HG02610 (cell line): ENCODE data around the gene PDSS2.
"Not testable (repeated sequence)": the region's sequence is repeated elsewhere in the genome, so short reads cannot be mapped to it uniquely, and the experiment has no call there.

ENCODE experiments used
- ATAC-seq: cut with Tn5 transposase; IDR thresholded peaks from one replicate; pipeline ENCODE4 v1.9.1; 2021; ENCODE audit warnings: mild to moderate bottlenecking, moderate library complexity; ENCODE audit not compliant: unreplicated experiment

Gene PDSS2

GRCh38 chr6:107364173-107364572, 95.2 kb downstream of the PDSS2 start:
- not testable (repeated sequence) for ATAC-seq

DNA sequence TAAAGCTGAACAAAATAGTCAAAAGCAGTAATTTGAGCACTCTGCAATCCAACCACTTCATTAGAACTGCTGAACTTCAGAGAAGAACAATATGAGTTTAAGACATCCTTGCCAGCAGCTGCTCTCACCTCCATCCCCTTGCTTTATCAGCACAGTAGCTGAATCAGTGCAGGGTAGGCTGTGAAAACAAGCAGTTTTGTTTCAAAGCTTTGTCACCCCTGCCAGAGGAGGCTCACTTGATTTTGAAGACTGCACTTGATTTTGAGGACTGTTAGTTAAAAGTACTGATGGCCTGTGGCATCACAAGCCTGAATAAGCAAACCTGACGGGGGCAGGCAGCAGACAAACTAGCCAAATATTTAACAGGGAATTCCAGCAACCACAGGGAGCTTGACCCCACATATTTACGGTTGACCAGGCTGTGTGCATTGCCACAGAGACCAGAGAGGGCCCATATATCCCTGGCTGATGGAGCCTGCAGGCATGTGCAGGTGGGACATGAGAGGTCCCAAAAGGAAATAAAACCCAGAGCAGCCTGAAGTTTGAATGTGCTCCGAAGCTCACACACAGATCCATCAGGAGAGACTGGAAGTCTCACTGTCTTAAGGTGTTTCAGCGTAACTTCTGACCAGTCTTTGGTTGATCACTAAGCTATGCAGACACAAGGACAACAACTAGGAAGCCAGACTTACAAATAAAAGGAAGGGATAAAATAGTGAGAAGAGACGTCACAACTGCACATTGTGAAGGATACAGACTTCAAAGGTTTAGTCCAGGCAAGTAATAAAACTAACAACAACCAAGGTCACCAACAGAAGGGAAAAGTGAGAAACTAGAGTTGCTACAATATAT, 97.4 kb downstream of the PDSS2 start:
- ATAC-seq: no peak

DNA sequence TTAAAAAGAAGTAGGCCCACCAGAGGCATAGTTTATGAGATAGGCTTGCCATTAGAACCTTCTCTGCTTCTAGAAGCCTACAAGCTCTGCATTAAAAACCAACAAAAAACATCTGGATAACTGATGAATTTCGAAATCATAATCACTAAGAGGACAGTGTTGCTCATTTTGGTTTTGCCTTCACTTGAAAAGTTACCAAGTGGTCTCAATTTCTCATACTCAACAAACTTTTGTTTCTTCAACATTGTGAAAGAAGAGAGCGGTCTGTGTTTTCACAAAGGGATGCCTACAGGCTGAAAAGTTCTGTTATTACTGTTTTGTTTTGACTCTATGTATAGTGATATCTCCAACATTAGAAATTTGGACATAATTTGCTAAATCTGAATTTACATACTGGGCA, 98.9 kb downstream of the PDSS2 start:
- ATAC-seq: no peak

DNA sequence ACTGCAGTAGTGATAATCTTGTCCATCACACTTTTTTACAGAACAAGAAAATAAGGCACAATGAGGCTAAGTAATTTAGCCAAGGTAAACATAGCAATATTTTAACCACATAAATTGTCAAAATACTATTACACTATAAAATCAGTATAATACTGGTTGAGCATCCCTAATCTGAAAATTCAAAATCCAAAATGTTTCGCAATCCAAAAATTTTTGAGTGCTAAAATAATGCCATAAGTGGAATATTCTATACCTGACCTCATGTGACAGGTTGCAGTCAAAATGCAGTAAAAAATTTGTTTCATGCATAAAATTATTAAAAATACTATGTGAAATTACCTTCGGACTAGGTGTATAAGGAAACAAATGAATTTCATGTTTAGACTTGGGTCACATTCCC, 101.5 kb downstream of the PDSS2 start:
- ATAC-seq: no peak

GRCh38 chr6:107357031-107357430, 102.3 kb downstream of the PDSS2 start:
- no peak for ATAC-seq

GRCh38 chr6:107355659-107356058, 103.7 kb downstream of the PDSS2 start:
- no peak for ATAC-seq

DNA sequence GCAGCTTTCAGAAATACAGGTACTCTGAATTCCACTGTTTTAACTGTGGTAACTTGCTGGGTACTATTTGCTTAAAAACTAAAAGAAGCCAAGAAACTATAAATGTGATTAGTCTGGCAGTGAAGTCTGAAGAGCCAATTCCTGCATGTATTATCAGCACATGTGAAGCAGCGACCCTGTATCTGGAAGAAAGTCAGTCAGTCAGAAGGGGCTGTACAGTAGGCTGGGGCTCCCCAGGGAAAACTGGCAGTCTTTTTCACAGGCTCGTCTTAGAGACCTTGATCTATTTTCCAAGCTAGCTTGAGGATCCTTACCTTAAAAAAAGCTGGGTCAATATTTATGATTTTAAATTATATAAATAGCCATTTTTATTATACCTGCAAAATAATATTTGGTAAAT, 104.9 kb downstream of the PDSS2 start:
- no peak for ATAC-seq

GRCh38 chr6:107353773-107354382, 105.5 kb downstream of the PDSS2 start:
- no peak for ATAC-seq

- ATAC-seq: no peak
These were observed 111.1 kb downstream of the PDSS2 start for GRCh38 chr6:107348224-107348623.

- ATAC-seq: no peak
These were observed 114.0 kb downstream of the PDSS2 start for GRCh38 chr6:107345393-107345792.

- no peak for ATAC-seq
These were observed 114.4 kb downstream of the PDSS2 start for GRCh38 chr6:107344981-107345380.

DNA sequence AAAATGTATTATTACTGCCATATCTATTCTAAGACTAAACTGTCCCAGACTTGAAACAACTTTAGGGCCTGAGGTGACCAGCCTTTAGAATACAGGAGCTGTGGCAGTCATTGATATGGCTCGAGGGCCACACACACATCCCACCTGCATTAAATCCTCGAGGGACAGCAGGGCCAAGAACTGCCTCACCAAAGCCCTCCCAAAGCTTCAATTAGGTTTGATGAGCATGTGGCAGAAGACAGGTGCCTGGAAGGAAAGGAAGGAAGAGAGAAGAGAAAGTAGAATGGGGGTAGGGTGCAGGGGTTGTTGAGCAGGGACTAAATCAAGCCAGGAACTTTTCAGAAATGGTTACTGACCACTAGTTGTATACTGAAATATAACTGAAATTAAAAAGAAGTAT, 115.0 kb downstream of the PDSS2 start:
- no peak for ATAC-seq

DNA sequence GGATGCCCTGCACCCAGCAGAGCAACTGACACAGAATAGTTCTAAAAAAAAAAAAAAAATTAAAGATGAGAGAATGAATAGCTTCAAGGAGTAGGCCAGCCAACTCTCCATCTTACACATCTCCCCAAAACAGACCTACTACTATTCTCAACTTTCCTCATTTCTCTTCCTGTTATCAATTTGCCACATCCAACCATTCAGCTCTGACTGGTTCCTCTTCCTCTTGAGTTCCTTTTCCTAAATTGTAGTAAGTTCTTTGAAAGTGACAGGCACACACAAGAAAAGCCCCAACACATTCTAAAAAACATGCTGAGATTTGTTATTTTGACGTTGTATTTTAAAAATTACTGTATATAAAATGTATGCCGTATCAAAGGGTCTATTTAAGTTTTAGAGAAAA, 117.2 kb downstream of the PDSS2 start:
- no peak for ATAC-seq

GRCh38 chr6:107340881-107341280, 118.5 kb downstream of the PDSS2 start:
- no peak for ATAC-seq

DNA sequence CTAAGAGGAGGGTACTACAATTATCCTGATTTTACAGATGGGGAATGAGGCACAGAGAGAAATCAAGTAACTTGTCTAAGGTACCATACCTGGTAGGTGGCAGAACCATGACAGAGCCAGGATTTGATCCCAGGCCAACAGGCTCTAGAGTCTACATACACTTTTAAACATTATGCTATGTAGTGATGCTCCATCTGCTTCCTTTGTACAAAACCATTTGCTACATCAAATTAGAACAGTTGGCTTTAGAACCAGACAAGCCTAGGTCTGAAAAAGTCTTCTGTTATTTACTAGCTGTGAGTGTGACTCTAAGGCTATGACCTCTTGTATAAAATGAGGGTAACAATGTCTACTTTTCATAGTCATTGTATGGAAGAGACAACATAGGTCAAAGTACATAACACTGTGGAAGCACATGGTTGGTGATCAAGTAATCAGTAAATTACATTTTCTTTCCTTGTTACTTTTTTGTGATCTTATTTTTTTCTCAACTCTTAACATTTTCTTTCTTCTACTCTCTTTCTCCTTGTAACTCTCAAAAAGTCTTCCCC, 122.1 kb downstream of the PDSS2 start:
- no peak for ATAC-seq

DNA sequence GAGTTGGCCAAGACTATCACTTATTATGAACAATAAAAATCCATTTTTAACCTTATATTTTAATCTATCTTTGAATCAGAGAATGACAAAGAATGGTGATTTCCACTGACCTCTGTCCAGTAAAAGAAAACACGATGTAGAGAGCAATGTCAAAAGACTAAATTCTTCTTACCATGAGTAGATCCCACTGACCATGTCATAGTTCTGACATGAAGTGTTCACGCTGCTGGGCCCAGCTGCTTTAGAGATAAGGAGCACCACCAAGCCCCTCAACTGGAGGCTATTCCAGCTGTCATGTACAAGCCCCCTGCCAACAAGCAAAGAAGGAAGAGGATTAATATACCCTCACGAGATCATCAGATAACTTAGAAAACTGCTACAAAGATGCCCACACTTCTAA, 125.3 kb downstream of the PDSS2 start:
- no peak for ATAC-seq

GRCh38 chr6:107333491-107333890, 125.9 kb downstream of the PDSS2 start:
- no peak for ATAC-seq

- no peak for ATAC-seq
These were observed 127.7 kb downstream of the PDSS2 start for GRCh38 chr6:107331409-107332386.

DNA sequence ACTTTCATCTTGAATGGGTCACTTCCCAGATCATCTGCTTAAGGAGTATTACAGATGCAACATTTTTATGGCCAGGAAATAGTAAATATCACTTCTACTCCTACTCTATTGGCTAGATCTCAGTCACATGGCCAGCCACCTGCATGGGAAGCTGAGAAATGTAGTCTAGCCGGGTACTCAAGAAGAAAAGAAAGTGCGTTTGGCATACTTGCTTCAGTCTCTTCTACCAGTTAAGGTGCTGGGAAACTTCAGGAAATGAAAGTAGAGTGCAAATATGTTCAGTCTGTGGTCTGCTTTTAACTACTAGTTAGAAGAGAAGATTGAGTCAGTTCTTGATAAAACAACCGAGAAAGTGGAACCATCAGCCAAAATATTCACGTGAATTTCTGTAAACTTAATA, 129.2 kb downstream of the PDSS2 start:
- peak; percentile 99 for ATAC-seq

DNA sequence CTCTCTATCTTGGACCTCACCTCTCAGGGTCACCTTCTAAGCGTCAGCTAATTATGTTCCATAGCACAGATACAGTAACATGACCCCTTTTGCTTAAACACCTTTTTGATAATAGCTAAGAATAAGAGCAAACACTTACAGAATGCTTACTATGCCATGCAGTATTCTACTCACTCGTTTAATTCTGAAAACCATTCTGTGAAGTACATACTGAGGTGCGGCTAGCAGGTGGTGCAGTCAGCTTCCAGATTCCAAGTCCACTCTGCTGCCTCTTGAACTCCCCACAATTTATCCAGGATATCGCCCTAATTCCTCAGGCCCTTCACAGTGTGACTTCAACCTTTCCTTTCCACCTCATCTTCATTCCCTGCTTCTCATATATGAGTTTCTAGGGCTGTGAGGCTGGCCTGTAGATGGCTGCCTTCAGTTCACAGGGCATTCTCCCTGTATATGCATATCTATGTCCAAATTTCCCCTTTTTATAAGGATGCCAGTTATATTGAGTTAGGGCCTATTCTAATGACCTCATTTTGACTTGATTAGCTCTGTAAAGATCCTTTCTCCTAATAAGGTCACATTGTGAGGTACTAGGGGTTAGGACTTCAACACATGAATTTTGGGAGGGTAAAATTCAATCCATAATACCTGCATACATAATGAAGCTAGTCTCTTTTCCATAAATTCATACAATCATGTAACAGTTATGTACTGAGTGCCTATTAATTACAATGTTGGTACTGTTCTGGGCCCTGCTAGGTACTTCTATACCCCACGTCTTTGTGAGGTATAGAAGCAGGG, 130.1 kb downstream of the PDSS2 start:
- ATAC-seq: no peak
